SIG-M5 treated with dmso at 0.1 percent for 504 hours (cell line): Measurements from ENCODE around the gene AJM1.
"Not testable (repeated sequence)": the region's sequence is repeated elsewhere in the genome, so short reads cannot be mapped to it uniquely, and the experiment has no call there.

Experiments
- DNase-seq: peaks from one replicate; lab custom pipeline; 2025; ENCODE audit not compliant: unreplicated experiment; lab: John Stamatoyannopoulos, UW

AJM1 gene

GRCh38 chr9:136843159-136843800 is 1.0 kb downstream of the AJM1 start:
- not testable (repeated sequence) for DNase-seq

GRCh38 chr9:136843801-136844740 is 1.8 kb downstream of the AJM1 start:
- not testable (repeated sequence) for DNase-seq

- DNase-seq = no peak
These were observed 2.6 kb downstream of the AJM1 start for GRCh38 chr9:136844761-136845464.

- no peak for DNase-seq
These were observed 3.4 kb downstream of the AJM1 start for GRCh38 chr9:136845465-136846260.

- DNase-seq = no peak
These were observed 4.3 kb downstream of the AJM1 start for GRCh38 chr9:136846376-136847087.

- peak; percentile 44 for DNase-seq
These were observed 5.0 kb downstream of the AJM1 start for GRCh38 chr9:136847088-136847825.

- peak; percentile 82 for DNase-seq
These were observed 5.6 kb downstream of the AJM1 start for GRCh38 chr9:136847826-136848392.

GRCh38 chr9:136848393-136849037 is 6.2 kb downstream of the AJM1 start:
- DNase-seq = peak; percentile 64

GRCh38 chr9:136849038-136849959 is 7.0 kb downstream of the AJM1 start, which contains the start of gene PHPT1:
PHPT1 (plus strand) TSS chr9:136849409; CDS start chr9:136849431, 22 bp downstream.
- peak; percentile 98 for DNase-seq

GRCh38 chr9:136849960-136850865 is 7.9 kb downstream of the AJM1 start:
- DNase-seq = no peak

- DNase-seq = no peak
These were observed 8.8 kb downstream of the AJM1 start for GRCh38 chr9:136850866-136851775.

GRCh38 chr9:136851941-136852663 is 9.8 kb downstream of the AJM1 start, which contains the start of gene MAMDC4:
MAMDC4 (plus strand) TSS chr9:136852346; CDS start chr9:136852417, 71 bp downstream.
- no peak for DNase-seq

GRCh38 chr9:136852664-136853595 is 10.7 kb downstream of the AJM1 start:
- no peak for DNase-seq
